HepG2 (cell line): ENCODE measurements around the gene CIROP. TPM values are rescaled to one million over a fixed set of nuclear protein-coding genes. Genes with fewer than 3 reads are reported as not detected.

ENCODE experiments used
- BHLHE40 ChIP-seq: IDR thresholded peaks from 2 replicates; pipeline ENCODE4 v1.6.1; 2011; ENCODE audit warnings: low read length, improper control_type of control experiment
- GPN1 ChIP-seq: sonication (generic); formaldehyde crosslinking; IDR thresholded peaks from 2 replicates; pipeline ENCODE4 v1.5.1; 2020; ENCODE audit warnings: missing genetic modification reagents, borderline replicate concordance
- KDM5B ChIP-seq: sonication (generic); formaldehyde crosslinking; IDR thresholded peaks from 2 replicates; pipeline ENCODE4 v1.4.0; 2020; ENCODE audit warnings: missing genetic modification reagents, mild to moderate bottlenecking, borderline replicate concordance
- ONECUT2 ChIP-seq: sonication (generic); formaldehyde crosslinking; IDR thresholded peaks from 2 replicates; pipeline ENCODE4 v1.4.0; 2020; ENCODE audit warnings: missing genetic modification reagents
- PAWR ChIP-seq: sonication (generic); formaldehyde crosslinking; IDR thresholded peaks from 2 replicates; pipeline ENCODE4 v1.4.0; 2020; ENCODE audit warnings: missing genetic modification reagents, mild to moderate bottlenecking, borderline replicate concordance
- RARG ChIP-seq: sonication (generic); formaldehyde crosslinking; IDR thresholded peaks from 2 replicates; pipeline ENCODE4 v1.4.0; 2020; ENCODE audit warnings: low read depth, mild to moderate bottlenecking, missing genetic modification reagents
- RBFOX2 ChIP-seq: fragments of 200-400 bp; formaldehyde crosslinking; IDR thresholded peaks from 2 replicates; pipeline ENCODE4 v1.6.1; 2017; ENCODE audit warnings: low read depth, mild to moderate bottlenecking, low read length
- SIX4 ChIP-seq: sonication (generic); formaldehyde crosslinking; IDR thresholded peaks from 2 replicates; pipeline ENCODE4 v1.4.0; 2020; ENCODE audit warnings: missing genetic modification reagents
- XRCC5 ChIP-seq: fragments of 200-400 bp; formaldehyde crosslinking; optimal IDR thresholded peaks from 2 replicates; pipeline ENCODE3; 2017; ENCODE audit warnings: mild to moderate bottlenecking, low read length
- ZNF17 ChIP-seq: sonication (generic); formaldehyde crosslinking; IDR thresholded peaks from 2 replicates; pipeline ENCODE4 v1.5.0; 2020; ENCODE audit warnings: mild to moderate bottlenecking, missing genetic modification reagents
- ZNF263 ChIP-seq: sonication (generic); formaldehyde crosslinking; IDR thresholded peaks from 2 replicates; pipeline ENCODE4 v1.4.0; 2020; ENCODE audit warnings: missing genetic modification reagents
- ZNF292 ChIP-seq: sonication (generic); formaldehyde crosslinking; IDR thresholded peaks from 2 replicates; pipeline ENCODE4 v1.8.1; 2022; ENCODE audit warnings: mild to moderate bottlenecking, low read depth, missing genetic modification reagents, borderline replicate concordance
- ZNF564 ChIP-seq: sonication (generic); formaldehyde crosslinking; IDR thresholded peaks from 2 replicates; pipeline ENCODE4 v1.8.1; 2023; ENCODE audit warnings: mild to moderate bottlenecking, missing genetic modification reagents
- ZNF878 ChIP-seq: sonication (generic); formaldehyde crosslinking; IDR thresholded peaks from 2 replicates; pipeline ENCODE4 v1.8.1; 2023; ENCODE audit warnings: mild to moderate bottlenecking, missing genetic modification reagents, moderate library complexity
- ZNF891 ChIP-seq: sonication (generic); formaldehyde crosslinking; IDR thresholded peaks from 2 replicates; pipeline ENCODE4 v1.5.0; 2020; ENCODE audit warnings: mild to moderate bottlenecking, missing genetic modification reagents
- polyA plus RNA-seq, 8 experiments: library from polyadenylated mRNA; depleted of rRNA in 3 of 8; stranded (reverse) in 7 of 8; unstranded in 1 of 8; fragments of >200 nt; fragmentation: Illumina TruSeq in 4 of 8; extraction: Trizol in 4 of 8; gene quantifications; 2 replicates each; pipeline versions ENCODE4 v1.2.1 to v1.2.3, GENCODE V29; 2011 to 2016; ENCODE audit warnings: low read depth in 4 of 8, missing spikeins in 1 of 8, mixed read lengths in 1 of 8; ENCODE audit not compliant: insufficient read depth in 1 of 8
- total RNA-seq, 5 experiments: library from RNA; depleted of rRNA; stranded (reverse); fragments of >200 nt; fragmentation: Illumina TruSeq; extraction: Trizol; gene quantifications; 2 replicates each; pipeline ENCODE4 v1.2.3, GENCODE V29; 2016; ENCODE audit warnings: low read depth in 1 of 5
- TF ChIP-seq, protein P1 (sequence below): sonication (generic); formaldehyde crosslinking; IDR thresholded peaks from 2 replicates; pipeline ENCODE4 v1.4.0; 2020; ENCODE audit warnings: mild to moderate bottlenecking, missing genetic modification reagents
- TF ChIP-seq, protein P2 (sequence below): sonication (generic); formaldehyde crosslinking; IDR thresholded peaks from 2 replicates; pipeline ENCODE4 v1.8.0; 2022; ENCODE audit warnings: missing genetic modification reagents, low read depth, mild to moderate bottlenecking, borderline replicate concordance
- TF ChIP-seq, protein P3 (sequence below): sonication (generic); formaldehyde crosslinking; IDR thresholded peaks from 2 replicates; pipeline ENCODE4 v1.8.0; 2022; ENCODE audit warnings: missing genetic modification reagents, mild to moderate bottlenecking, inconsistent platforms, borderline replicate concordance
- TF ChIP-seq, protein P4 (sequence below): sonication (generic); formaldehyde crosslinking; IDR thresholded peaks from 2 replicates; pipeline ENCODE4 v1.5.0; 2020; ENCODE audit warnings: missing genetic modification reagents, mild to moderate bottlenecking, borderline replicate concordance
- TF ChIP-seq, protein P5 (sequence below): sonication (generic); formaldehyde crosslinking; conservative IDR thresholded peaks from 2 replicates; pipeline ENCODE4 v1.4.0; 2020; ENCODE audit warnings: missing genetic modification reagents
- TF ChIP-seq, protein P6 (sequence below): sonication (generic); formaldehyde crosslinking; conservative IDR thresholded peaks from 2 replicates; pipeline ENCODE4 v1.8.0; 2022; ENCODE audit warnings: low read depth, missing genetic modification reagents
- TF ChIP-seq, protein P7 (sequence below): sonication (generic); formaldehyde crosslinking; IDR thresholded peaks from 2 replicates; pipeline ENCODE4 v1.8.1; 2023; ENCODE audit warnings: mild to moderate bottlenecking, missing genetic modification reagents, borderline replicate concordance
- TF ChIP-seq, protein P8 (sequence below): sonication (generic); formaldehyde crosslinking; IDR thresholded peaks from 2 replicates; pipeline ENCODE4 v1.8.1; 2023; ENCODE audit warnings: mild to moderate bottlenecking, moderate library complexity, missing genetic modification reagents

Gene CIROP
- total and polyA plus RNA-seq, 2 of the 13 experiments (the other 11 are each of a cell fraction or from before 2014, with no cell fraction given), result 0.07 TPM; not detected in 1

DNA sequence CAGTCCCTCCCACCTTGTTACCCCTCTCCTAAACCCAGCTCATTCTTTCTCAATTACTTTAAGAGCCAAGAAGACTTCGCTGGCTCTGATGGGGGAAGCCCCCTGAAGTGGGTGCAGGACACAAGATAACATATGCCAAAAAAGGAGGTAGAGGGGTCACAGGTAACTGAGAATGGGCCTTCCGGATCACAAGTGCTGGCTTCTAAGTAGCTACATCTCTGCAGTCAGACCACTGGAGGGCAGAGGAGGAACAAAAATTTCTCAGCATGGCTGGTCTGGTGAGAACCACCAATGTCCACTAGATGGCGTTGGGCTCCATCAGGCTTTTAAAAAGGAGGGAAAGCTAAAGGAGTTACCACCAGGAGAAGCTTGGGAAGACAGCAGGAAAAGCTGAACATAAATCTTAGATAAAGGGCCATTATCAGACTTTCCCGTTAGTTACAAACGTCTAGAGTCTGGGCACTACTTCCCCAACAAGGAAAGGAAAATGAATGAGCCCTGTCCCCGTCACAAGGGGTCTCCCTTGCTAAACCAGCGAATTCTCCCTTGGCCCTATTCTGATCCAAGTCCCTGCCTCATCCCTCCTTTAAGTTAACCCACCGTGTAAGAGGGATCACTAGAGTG lies 35.9 kb downstream of the CIROP start (continued):
- TF ChIP-seq RARG (CRISPR knock-in tag) (no peak), BHLHE40 (no peak), RBFOX2 (no peak), ZNF891 (CRISPR knock-in tag) (no peak), SIX4 (CRISPR knock-in tag) (no peak; the same call in 1 of the 2 replicates), ZNF878 (CRISPR knock-in tag) (0 out of 2 replicates have a peak, but pooled peaks have one; percentile 45), ONECUT2 (CRISPR knock-in tag) (no peak; the same call in 1 of the 2 replicates), GPN1 (no peak), ZNF564 (CRISPR knock-in tag) (peak; percentile 78; the same call in 1 of the 2 replicates), ZNF292 (CRISPR knock-in tag) (no peak), PAWR (CRISPR knock-in tag) (no peak), ZNF17 (CRISPR knock-in tag) (no peak), ZNF263 (CRISPR knock-in tag) (peak; percentile 33; the same call in 1 of the 2 replicates), XRCC5 (peak; percentile 100), KDM5B (CRISPR knock-in tag) (no peak)
- TF ChIP-seq, protein P1, sequence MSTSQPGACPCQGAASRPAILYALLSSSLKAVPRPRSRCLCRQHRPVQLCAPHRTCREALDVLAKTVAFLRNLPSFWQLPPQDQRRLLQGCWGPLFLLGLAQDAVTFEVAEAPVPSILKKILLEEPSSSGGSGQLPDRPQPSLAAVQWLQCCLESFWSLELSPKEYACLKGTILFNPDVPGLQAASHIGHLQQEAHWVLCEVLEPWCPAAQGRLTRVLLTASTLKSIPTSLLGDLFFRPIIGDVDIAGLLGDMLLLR (CRISPR knock-in tag), result no peak
- TF ChIP-seq, protein P2, sequence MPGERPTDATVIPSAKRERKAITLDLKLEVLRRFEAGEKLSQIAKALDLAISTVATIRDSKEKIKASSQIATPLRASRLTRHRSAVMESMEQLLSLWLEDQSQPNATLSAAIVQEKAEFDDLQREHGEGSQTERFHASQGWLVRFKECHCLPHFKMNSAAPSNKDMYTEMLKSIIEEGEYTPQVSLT (CRISPR knock-in tag), result no peak
- TF ChIP-seq, protein P3, sequence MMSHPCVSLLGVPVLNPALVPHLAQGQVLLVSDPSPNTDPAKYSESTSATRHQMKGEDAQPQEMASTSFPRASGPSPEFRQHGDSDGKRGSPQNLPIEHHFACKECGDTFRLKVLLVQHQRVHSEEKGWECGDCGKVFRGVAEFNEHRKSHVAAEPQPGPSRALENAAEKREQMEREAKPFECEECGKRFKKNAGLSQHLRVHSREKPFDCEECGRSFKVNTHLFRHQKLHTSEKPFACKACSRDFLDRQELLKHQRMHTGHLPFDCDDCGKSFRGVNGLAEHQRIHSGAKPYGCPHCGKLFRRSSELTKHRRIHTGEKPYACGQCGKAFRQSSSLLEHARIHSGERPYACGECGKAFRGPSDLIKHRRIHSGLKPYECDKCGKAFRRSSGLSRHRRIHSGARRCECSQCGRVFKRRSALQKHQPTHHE, result no peak
- TF ChIP-seq, protein P4, sequence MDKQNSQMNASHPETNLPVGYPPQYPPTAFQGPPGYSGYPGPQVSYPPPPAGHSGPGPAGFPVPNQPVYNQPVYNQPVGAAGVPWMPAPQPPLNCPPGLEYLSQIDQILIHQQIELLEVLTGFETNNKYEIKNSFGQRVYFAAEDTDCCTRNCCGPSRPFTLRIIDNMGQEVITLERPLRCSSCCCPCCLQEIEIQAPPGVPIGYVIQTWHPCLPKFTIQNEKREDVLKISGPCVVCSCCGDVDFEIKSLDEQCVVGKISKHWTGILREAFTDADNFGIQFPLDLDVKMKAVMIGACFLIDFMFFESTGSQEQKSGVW (CRISPR knock-in tag), result no peak
- TF ChIP-seq, protein P5, sequence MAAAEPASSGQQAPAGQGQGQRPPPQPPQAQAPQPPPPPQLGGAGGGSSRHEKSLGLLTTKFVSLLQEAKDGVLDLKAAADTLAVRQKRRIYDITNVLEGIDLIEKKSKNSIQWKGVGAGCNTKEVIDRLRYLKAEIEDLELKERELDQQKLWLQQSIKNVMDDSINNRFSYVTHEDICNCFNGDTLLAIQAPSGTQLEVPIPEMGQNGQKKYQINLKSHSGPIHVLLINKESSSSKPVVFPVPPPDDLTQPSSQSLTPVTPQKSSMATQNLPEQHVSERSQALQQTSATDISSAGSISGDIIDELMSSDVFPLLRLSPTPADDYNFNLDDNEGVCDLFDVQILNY (CRISPR knock-in tag), result no peak
- TF ChIP-seq, protein P6, sequence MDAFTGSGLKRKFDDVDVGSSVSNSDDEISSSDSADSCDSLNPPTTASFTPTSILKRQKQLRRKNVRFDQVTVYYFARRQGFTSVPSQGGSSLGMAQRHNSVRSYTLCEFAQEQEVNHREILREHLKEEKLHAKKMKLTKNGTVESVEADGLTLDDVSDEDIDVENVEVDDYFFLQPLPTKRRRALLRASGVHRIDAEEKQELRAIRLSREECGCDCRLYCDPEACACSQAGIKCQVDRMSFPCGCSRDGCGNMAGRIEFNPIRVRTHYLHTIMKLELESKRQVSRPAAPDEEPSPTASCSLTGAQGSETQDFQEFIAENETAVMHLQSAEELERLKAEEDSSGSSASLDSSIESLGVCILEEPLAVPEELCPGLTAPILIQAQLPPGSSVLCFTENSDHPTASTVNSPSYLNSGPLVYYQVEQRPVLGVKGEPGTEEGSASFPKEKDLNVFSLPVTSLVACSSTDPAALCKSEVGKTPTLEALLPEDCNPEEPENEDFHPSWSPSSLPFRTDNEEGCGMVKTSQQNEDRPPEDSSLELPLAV, result 0 out of 2 replicates have a peak, but pooled peaks have one; percentile 30
- TF ChIP-seq, protein P7, sequence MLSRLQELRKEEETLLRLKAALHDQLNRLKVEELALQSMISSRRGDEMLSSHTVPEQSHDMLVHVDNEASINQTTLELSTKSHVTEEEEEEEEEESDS (CRISPR knock-in tag), result no peak
- TF ChIP-seq, protein P8, sequence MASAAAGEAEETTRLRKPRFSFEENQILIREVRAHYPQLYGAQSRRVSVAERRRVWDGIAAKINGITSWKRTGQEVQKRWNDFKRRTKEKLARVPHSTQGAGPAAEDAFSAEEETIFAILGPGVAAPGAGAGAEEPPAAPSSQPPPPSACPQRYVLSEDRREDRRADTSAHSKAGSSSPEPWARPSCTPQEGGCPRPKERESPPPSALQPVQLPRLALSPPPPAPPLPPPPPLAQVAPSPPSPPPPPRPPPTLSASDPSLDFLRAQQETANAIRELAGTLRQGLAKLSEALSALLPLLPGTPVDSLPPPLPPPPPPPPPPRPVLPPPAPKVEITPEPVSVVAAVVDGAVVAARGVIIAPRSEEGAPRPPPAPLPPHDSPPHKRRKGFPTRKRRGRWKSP (CRISPR knock-in tag), result peak; percentile 49; the same call in 1 of the 2 replicates
